ENCODE data around the gene PTPRJ.
"Not testable (repeated sequence)": the region's sequence is repeated elsewhere in the genome, so short reads cannot be mapped to it uniquely, and the experiment has no call there.

Gene PTPRJ

GRCh38 chr11:48138222-48138621, 157.9 kb downstream of the PTPRJ start:
- TF ChIP-seq, protein P1, sequence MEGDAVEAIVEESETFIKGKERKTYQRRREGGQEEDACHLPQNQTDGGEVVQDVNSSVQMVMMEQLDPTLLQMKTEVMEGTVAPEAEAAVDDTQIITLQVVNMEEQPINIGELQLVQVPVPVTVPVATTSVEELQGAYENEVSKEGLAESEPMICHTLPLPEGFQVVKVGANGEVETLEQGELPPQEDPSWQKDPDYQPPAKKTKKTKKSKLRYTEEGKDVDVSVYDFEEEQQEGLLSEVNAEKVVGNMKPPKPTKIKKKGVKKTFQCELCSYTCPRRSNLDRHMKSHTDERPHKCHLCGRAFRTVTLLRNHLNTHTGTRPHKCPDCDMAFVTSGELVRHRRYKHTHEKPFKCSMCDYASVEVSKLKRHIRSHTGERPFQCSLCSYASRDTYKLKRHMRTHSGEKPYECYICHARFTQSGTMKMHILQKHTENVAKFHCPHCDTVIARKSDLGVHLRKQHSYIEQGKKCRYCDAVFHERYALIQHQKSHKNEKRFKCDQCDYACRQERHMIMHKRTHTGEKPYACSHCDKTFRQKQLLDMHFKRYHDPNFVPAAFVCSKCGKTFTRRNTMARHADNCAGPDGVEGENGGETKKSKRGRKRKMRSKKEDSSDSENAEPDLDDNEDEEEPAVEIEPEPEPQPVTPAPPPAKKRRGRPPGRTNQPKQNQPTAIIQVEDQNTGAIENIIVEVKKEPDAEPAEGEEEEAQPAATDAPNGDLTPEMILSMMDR (conservative IDR thresholded peaks at IDR 0.05; ENCODE audit: low read depth): no peak
- H3K27ac ChIP-seq: no peak overlapping the region
- CTCF ChIA-PET: no interaction called here
- POLR2A ChIA-PET (ENCODE audit: low non-redundant PET): no interaction called here
- DNase-seq (ENCODE audit: low spot score): no peak

- DNase-seq (ENCODE audit: low spot score); CTCF ChIA-PET; H3K27ac ChIP-seq; POLR2A ChIA-PET (ENCODE audit: low non-redundant PET): not testable (repeated sequence)
These were observed 159.5 kb downstream of the PTPRJ start for GRCh38 chr11:48139896-48140295.

- POLR2A ChIA-PET (ENCODE audit: low non-redundant PET): no interaction called here
- no peak overlapping the region for H3K27ac ChIP-seq
- CTCF ChIA-PET: interaction anchor here (0.6 kb wide), 2 partner anchors 208 to 553 kb away, joined by 3 read pairs; no protein-coding TSS in a partner anchor
- TF ChIP-seq, protein P1 (conservative IDR thresholded peaks at IDR 0.05; ENCODE audit: low read depth): no peak
- DNase-seq (ENCODE audit: low spot score): no peak
These were observed 161.2 kb downstream of the PTPRJ start for GRCh38 chr11:48141475-48142122.

DNA sequence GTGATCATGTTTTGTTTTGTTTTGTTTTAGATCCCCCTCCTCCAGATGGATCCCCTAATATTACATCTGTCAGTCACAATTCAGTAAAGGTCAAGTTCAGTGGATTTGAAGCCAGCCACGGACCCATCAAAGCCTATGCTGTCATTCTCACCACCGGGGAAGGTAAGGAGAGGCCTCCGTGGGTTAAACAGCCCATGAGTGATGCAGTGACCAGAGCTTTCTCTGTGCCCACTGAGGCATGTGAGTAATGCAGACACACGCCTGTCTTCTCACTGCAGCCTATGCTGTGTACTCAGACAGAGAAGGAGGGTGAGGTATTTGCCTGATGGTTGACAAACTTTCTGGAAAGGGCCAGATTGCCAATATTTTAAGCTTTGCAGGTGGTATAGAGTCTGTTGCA, 162.5 kb downstream of the PTPRJ start:
- H3K27ac ChIP-seq: no peak overlapping the region
- ChIA-PET CTCF (no interaction called here), POLR2A (ENCODE audit: low non-redundant PET) (no interaction called here)
- no peak for DNase-seq (ENCODE audit: low spot score)
- TF ChIP-seq, protein P1 (conservative IDR thresholded peaks at IDR 0.05; ENCODE audit: low read depth): no peak

- peak; percentile 46 for DNase-seq (ENCODE audit: low spot score)
- TF ChIP-seq, protein P1 (conservative IDR thresholded peaks at IDR 0.05; ENCODE audit: low read depth): no peak
- H3K27ac ChIP-seq: peak overlapping the region; percentile 77
- ChIA-PET CTCF (interaction anchor here (0.5 kb wide), 1 partner anchor 292 kb away, joined by 3 read pairs; no protein-coding TSS in a partner anchor), POLR2A (ENCODE audit: low non-redundant PET) (no interaction called here)
These were observed 168.4 kb downstream of the PTPRJ start for GRCh38 chr11:48148749-48149148.

DNA sequence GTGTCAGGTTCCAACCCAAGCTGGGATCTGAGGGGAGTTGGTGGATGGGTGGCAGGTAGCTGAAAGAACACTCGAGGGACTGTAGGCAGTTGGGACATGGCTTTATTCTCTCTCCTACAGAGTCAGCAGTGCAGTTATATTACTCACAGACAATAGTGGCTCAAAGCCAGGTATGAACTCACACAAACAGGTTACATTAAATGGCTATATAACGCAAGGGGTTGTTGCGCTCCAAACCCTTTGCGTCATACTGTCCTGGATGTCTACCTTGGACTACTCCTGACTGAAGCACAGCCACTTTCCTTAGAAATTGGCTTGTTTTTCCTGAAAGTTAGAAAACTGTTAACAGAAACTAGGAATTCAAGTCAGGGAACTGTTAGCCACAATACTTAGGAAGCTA, 169.9 kb downstream of the PTPRJ start:
- H3K27ac ChIP-seq: peak overlapping the region; percentile 52
- ChIA-PET CTCF (no interaction called here), POLR2A (ENCODE audit: low non-redundant PET) (no interaction called here)
- TF ChIP-seq, protein P1 (conservative IDR thresholded peaks at IDR 0.05; ENCODE audit: low read depth): no peak
- peak; percentile 59 for DNase-seq (ENCODE audit: low spot score)

- TF ChIP-seq, protein P1 (conservative IDR thresholded peaks at IDR 0.05; ENCODE audit: low read depth): no peak
- H3K27ac ChIP-seq: no peak overlapping the region
- ChIA-PET CTCF (interaction anchor here (0.6 kb wide), 1 partner anchor 756 kb away, joined by 4 read pairs; no protein-coding TSS in a partner anchor), POLR2A (ENCODE audit: low non-redundant PET) (no interaction called here)
- DNase-seq (ENCODE audit: low spot score): peak; percentile 19
These were observed 173.8 kb downstream of the PTPRJ start for GRCh38 chr11:48154151-48154550.
